Stimulated activated naive CD8-positive, alpha-beta T cell treated with anti-CD3 and anti-CD28 coated beads, Interleukin-15, Interleukin-2, amounts not matched to agents 100 ng/mL and 50 ng/mL, for 24 hours (primary cell): ENCODE measurements around the gene TRIM65.

Experiments
- H3K27ac Mint-ChIP-seq: one replicate; pipeline ENCODE4 v1.8.0; 2021; ENCODE audit warnings: mild to moderate bottlenecking, mixed read lengths
- H3K27me3 Mint-ChIP-seq: one replicate; pipeline ENCODE4 v1.8.0; 2021; ENCODE audit warnings: mixed read lengths
- H3K36me3 Mint-ChIP-seq: one replicate; pipeline ENCODE4 v1.8.0; 2021; ENCODE audit warnings: low read depth, mixed read lengths
- H3K4me1 Mint-ChIP-seq: one replicate; pipeline ENCODE4 v1.8.0; 2021; ENCODE audit warnings: low read depth, mixed read lengths
- H3K4me3 Mint-ChIP-seq: one replicate; pipeline ENCODE4 v1.8.0; 2021; ENCODE audit warnings: mild to moderate bottlenecking, mixed read lengths
- H3K9me3 Mint-ChIP-seq: one replicate; pipeline ENCODE4 v1.8.0; 2021; ENCODE audit warnings: mixed read lengths

TRIM65 gene

GRCh38 chr17:75922963-75923874, 26.5 kb upstream of the TRIM65 start:
- Mint-ChIP-seq H3K36me3 (peaks cover 6% of the 10 kb centered on the region), H3K4me3 (no peak overlapping the region), H3K9me3 (no peaks in the 10 kb centered on the region), H3K4me1 (no peaks in the 10 kb centered on the region), H3K27me3 (no peaks in the 10 kb centered on the region), H3K27ac (no peak overlapping the region)

DNA sequence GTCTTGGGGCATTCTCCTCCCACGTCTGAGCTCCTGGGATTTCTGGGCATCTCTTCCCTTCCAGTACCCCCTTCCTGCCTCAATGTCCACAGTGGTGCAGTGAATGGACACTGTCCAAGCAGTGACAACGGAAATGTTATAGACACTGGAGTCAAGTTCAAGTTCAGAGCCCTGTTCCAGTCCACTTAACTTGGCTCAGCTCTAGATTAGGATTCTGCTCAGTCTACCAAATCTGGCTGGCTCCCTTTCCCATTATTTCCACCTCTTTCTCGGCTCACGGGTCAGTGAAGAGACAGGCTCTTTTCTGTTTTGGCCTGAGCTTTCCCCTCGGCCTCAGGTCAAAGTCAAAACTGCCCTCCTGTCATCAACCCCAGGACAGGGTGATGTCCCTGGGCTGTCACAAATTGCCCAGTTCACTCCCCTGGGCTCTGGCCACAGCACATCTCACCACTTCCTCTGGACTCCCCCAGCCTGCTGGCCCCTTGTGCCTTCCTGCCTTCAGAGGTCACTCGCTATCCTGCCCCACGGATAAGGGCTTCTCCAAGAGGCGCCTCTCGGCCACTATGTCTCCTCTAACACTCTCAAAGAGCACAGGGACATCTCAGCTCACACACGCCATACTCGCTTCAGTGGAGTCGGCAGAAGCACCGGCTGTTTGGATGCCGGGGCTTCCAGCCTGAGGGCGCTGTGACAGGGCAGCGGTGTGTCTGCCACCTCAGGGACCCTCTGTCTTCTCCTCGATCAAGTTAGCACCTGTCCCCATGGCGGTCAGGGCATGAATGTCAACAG, 25.6 kb upstream of the TRIM65 start:
- H3K9me3 Mint-ChIP-seq, result no peaks in the 10 kb centered on the region
- H3K4me3 Mint-ChIP-seq, result no peak overlapping the region
- peaks cover 6% of the 10 kb centered on the region for H3K36me3 Mint-ChIP-seq
- no peaks in the 10 kb centered on the region for H3K27me3 Mint-ChIP-seq
- H3K4me1 Mint-ChIP-seq, result no peaks in the 10 kb centered on the region
- no peak overlapping the region for H3K27ac Mint-ChIP-seq

- Mint-ChIP-seq H3K9me3 (no peaks in the 10 kb centered on the region), H3K36me3 (peaks cover 9% of the 10 kb centered on the region), H3K27me3 (no peaks in the 10 kb centered on the region), H3K4me3 (no peak overlapping the region), H3K27ac (no peak overlapping the region), H3K4me1 (no peaks in the 10 kb centered on the region)
These were observed 24.8 kb upstream of the TRIM65 start for GRCh38 chr17:75921596-75921995.

DNA sequence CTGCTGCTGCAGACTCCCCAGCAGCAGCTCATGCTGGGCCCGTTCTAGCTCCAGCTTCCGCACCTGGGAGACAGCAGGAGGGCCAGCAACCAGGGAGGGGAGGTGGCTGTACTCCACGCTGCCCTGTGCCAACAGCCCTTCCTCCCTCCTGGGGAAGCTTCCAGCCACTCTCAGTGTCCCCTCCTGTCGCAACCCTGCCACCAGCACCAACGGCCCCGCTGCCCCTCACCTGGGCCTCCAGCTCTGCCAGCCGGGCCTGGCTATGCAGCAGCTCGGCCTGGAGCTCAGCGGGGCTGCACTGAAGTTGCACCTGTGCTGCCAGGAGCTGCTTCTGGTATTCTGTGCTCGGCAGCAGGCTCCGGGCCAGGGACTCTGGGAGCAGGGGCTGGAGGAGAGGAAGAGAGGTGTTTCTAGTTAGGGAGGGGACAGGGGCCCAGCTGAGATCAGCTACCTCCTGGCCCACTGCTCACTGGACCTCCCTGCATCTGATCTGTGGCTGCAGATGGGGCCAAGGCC, 23.4 kb upstream of the TRIM65 start:
- Mint-ChIP-seq H3K9me3 (no peaks in the 10 kb centered on the region), H3K27me3 (no peaks in the 10 kb centered on the region), H3K4me1 (no peaks in the 10 kb centered on the region), H3K4me3 (no peak overlapping the region), H3K27ac (no peak overlapping the region), H3K36me3 (peaks cover 3% of the 10 kb centered on the region)

DNA sequence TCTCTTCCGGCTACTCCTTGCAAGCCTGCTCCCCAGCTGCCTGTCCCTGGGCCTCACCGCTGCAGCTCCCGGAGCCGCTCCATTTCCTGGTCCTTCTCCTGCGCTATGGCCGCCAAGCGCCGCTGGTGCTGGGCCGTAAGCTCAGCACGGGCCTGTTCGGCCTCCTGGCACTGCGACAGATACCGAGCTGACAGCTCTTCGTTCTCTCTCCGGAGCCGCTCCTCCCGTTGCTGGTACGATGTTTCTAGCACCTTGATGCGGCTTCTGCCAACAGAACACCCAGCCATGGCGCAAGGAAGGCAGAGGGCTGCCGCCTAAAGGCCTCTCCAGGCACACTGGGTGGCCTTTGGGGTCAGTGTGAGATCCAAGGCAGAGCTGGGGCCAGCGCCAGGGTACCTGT, 22.9 kb upstream of the TRIM65 start:
- Mint-ChIP-seq H3K4me1 (no peaks in the 10 kb centered on the region), H3K27me3 (no peaks in the 10 kb centered on the region), H3K36me3 (peaks cover 8% of the 10 kb centered on the region), H3K27ac (no peak overlapping the region), H3K4me3 (no peak overlapping the region), H3K9me3 (no peaks in the 10 kb centered on the region)

GRCh38 chr17:75917917-75918445, 21.2 kb upstream of the TRIM65 start:
- Mint-ChIP-seq H3K27ac (no peak overlapping the region), H3K27me3 (no peaks in the 10 kb centered on the region), H3K36me3 (peaks cover 12% of the 10 kb centered on the region), H3K4me1 (no peaks in the 10 kb centered on the region), H3K9me3 (no peaks in the 10 kb centered on the region), H3K4me3 (no peak overlapping the region)

DNA sequence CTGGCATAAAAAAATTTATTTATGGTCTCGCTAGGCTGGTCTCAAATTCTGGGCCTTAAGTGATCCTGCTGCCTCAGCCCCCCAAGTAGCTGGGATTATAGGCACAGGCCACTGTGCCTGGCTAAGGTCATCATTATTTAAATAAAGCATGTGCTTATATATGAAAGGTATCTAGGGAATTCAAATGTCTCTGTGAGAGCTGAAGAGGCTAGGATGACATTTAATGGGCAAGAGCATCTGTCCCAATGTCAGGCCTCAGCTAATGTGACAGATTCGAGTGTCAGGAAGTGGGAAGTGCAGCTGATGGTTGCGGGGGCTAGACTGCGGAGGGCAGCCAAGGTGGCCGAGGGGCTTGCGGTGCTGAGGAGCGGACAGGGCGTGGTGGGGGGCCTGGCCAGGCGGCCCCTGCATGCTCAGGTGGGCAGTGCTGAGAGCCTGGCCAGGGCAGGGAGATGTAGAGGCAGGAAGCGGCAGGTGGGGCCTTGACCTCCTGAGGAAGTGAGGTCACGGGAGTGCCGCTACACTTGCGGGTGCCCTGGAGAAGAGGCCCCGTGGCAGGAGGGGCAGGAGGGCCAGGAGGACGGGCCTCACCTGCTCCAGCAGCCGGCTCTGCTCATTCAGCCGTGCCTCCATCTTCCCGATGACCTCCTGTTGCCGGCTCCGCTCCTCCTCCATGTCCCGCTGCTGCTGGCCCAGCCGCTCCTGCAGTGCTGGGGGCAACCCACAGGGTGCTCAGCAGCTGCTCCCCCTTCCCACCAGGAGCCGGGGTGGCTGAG, 20.6 kb upstream of the TRIM65 start:
- Mint-ChIP-seq H3K4me3 (no peak overlapping the region), H3K36me3 (peaks cover 12% of the 10 kb centered on the region), H3K4me1 (no peaks in the 10 kb centered on the region), H3K9me3 (no peaks in the 10 kb centered on the region), H3K27me3 (no peaks in the 10 kb centered on the region), H3K27ac (no peak overlapping the region)

DNA sequence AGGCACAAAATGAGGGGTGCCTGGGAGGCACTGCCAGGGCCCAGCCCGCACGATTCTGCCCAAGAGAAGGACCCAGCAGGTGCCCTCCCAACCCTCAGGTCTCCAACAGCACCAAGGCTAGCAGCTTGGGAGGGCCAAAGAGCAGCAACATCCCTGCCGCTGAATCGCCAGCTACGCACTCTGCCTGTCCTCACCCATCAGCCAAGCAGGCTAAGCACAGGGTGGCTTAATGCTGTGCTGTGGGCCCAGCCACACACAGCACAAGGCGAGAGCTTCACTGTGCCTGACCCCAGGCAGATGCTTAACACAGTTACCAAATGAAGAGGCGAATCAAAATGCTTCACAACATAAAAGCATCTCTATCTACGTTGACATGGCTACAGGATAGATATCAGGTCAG, 18.5 kb upstream of the TRIM65 start:
- Mint-ChIP-seq H3K27ac (no peak overlapping the region), H3K36me3 (peaks cover 12% of the 10 kb centered on the region)

DNA sequence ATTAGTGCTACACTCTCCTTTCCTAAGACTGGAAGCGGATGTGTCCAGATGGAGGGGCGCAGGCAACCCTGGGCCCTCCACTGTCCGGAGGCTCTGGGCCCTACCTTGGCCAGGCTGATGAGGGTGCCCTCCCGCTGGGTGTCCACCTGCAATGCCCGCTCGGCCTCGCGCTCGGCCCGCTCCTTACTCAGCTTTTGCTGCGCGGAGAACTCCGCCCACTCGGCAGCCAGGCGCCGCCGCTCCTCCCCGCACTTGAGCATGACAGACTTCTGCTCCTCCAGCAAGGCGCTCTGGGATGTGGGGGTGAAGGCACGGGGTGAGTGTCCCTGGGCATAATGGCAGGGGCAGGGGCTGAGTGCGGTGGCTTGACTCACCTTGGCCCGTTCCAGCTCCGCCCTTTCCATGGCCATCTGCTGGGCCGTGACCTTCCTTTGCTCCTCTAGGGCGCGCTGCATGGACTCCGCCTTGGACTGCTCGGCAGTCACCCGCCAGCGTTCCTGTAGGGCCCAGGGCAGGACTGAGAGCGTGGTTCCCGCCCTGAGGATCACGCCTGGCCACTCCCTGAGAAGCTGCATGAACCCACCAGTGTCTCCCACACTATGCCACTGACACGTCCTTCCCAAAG, 18.0 kb upstream of the TRIM65 start:
- Mint-ChIP-seq H3K4me3 (no peak overlapping the region), H3K4me1 (no peaks in the 10 kb centered on the region), H3K27me3 (no peaks in the 10 kb centered on the region), H3K36me3 (peaks cover 12% of the 10 kb centered on the region), H3K9me3 (no peaks in the 10 kb centered on the region), H3K27ac (no peak overlapping the region)

More for the DNA sequence above, 18.5 kb upstream of the TRIM65 start:
- Mint-ChIP-seq H3K9me3 (no peaks in the 10 kb centered on the region), H3K4me3 (no peak overlapping the region), H3K27me3 (no peaks in the 10 kb centered on the region), H3K4me1 (no peaks in the 10 kb centered on the region)

DNA sequence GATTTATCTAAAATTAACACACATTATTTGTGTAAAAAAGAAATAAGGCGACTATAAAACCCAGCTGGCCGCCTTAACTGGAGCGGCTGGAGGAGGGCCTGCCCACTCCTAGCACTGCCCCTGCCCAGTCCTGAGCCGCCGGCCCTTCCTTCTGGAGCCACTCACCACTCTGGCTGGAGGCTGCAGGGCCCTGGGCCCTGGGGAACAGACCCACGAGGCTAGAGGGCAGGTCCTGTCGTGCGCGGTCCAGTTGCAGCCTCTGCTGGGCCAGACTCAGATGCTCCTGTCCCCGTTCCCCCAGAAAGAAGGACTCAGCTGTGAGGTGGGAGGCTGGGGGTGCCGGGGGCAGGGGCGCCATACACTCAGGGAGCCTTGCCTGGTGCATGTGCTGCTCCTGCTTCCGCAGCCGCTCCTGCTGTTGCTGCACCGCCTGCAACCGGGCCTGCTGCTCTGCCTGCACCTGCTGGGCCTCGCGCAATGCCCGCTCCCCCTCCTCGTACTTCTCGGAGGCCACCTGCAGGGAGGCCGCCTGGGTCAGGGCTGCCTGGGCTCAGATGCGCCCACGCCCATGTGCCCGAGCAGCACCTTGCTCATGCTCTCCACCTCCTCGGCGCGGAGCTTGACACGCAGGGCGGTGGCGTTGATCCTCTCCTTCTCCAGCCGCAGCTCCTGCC, 16.9 kb upstream of the TRIM65 start:
- Mint-ChIP-seq H3K9me3 (no peaks in the 10 kb centered on the region), H3K36me3 (peaks cover 12% of the 10 kb centered on the region), H3K27ac (no peak overlapping the region), H3K4me1 (no peaks in the 10 kb centered on the region), H3K4me3 (no peak overlapping the region), H3K27me3 (no peaks in the 10 kb centered on the region)

DNA sequence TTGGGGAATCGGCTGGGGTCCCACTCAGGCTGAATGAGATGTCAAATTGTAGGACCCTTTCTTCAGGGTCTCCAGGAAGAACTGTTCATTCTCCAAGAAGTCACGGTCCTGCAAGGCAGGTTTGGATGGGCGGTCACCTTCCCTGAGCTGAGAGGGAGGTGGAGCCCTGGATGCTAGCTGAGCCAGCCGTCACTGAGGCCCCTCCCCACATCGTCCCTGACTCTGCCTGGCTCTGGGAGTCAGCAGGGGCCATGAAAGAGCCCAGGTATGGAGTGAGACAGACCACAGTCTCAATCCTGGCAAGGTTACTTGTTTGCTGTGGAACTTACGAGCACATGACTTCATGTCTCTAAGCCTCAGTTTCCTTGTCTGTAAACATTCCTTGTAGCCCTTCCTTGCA, 13.9 kb upstream of the TRIM65 start:
- no peak overlapping the region for H3K27ac Mint-ChIP-seq

GRCh38 chr17:75909812-75910274, 13.1 kb upstream of the TRIM65 start:
- peaks cover 6% of the 10 kb centered on the region for H3K36me3 Mint-ChIP-seq
- peaks cover 11% of the 10 kb centered on the region for H3K4me1 Mint-ChIP-seq
- no peaks in the 10 kb centered on the region for H3K27me3 Mint-ChIP-seq
- H3K4me3 Mint-ChIP-seq, result no peak overlapping the region
- no peak overlapping the region for H3K27ac Mint-ChIP-seq
- H3K9me3 Mint-ChIP-seq, result no peaks in the 10 kb centered on the region

More for the DNA sequence above, 13.9 kb upstream of the TRIM65 start:
- peaks cover 6% of the 10 kb centered on the region for H3K4me1 Mint-ChIP-seq
- no peak overlapping the region for H3K4me3 Mint-ChIP-seq
- H3K9me3 Mint-ChIP-seq, result no peaks in the 10 kb centered on the region
- no peaks in the 10 kb centered on the region for H3K27me3 Mint-ChIP-seq
- peaks cover 9% of the 10 kb centered on the region for H3K36me3 Mint-ChIP-seq

- Mint-ChIP-seq H3K27ac (no peak overlapping the region), H3K4me3 (no peak overlapping the region), H3K9me3 (no peaks in the 10 kb centered on the region), H3K27me3 (no peaks in the 10 kb centered on the region), H3K4me1 (peaks cover 11% of the 10 kb centered on the region), H3K36me3 (peaks cover 2% of the 10 kb centered on the region)
These were observed 12.5 kb upstream of the TRIM65 start for GRCh38 chr17:75909051-75909811.
